DOHH2 (cell line): ENCODE results near the gene RRP1B.

Source experiments
- CTCF ChIP-seq: fragments of 200-600 bp; sonication (generic); IDR thresholded peaks from one replicate; pipeline ENCODE4 v1.5.1; 2014; ENCODE audit warnings: antibody characterized with exemption, mild to moderate bottlenecking, low read depth, low read length; ENCODE audit not compliant: poor library complexity, severe bottlenecking
- EZH2phosphoT487 ChIP-seq: fragments of 200-600 bp; sonication (generic); IDR thresholded peaks from 2 replicates; pipeline ENCODE4 v1.6.1; 2017; ENCODE audit warnings: borderline replicate concordance, mild to moderate bottlenecking, antibody characterized with exemption, low read length, moderate library complexity, mixed read lengths

DNA sequence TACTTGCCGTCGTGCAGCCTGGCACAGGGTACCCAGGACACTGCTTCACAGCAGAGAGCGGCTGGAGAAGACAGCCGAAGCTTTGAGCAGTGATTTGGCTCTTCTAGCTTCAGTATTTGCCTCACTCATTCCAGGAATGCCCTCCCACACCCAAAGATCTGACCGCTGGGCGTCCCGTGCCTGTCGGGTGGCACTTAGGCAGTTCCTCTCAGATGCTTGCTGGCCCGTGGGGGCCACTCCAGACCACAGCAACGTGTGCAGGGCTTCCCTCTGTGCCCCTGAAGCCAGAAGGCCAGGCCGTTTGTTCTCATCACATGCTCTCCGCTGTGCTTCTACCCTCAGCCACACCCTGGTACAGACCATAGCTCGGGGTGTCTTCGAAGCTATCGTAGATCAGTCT is 17.0 kb downstream of the RRP1B start:
- TF ChIP-seq CTCF (no peak), EZH2phosphoT487 (no peak)
